ENCODE results near the gene ABHD16A. TPM values are rescaled to one million over a fixed set of nuclear protein-coding genes. Genes with fewer than 3 reads are reported as not detected.

ABHD16A gene
- total and polyA plus RNA-seq, 2 of the 13 experiments (the other 11 are each of a cell fraction or from before 2014, with no cell fraction given), result 43.5 to 45.4 TPM

DNA sequence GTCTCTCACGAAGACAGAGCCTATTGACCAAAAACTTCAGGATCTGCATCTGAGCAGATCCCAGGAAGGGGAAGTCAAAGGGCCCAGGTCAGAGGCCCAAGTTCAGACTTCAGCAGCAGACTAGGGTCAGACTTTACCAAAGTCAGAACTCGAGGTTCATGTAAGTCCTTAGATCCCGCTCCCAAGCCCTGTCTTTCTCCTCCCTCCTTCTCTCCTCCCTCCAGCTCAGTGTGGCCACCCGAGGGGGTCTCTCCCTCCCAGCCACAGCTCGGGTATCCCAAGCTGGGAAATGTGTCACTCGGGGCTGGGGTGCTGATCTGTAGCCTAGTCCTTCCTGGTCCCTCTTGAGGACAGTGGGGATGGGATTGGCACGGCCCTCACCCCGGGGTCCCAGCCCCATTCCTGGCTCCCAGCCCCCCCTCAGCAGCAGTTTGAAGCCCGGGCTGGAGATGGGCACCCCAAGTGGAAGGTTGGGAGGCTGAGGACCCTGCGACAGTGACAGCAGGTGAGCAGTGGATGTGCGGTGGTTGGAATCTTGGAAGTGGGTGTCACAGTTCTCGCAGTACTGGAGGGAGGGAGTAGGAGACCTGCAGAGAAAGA lies 40.9 kb downstream of the ABHD16A start:
- H3K4me1 ChIP-seq (ENCODE audit: insufficient read depth, low read length), result peaks cover 77% of the 10 kb centered on the region
- TF ChIP-seq ZNF263 (CRISPR knock-in tag; IDR thresholded peaks at IDR 0.05), result 0 out of 2 replicates have a peak, but pooled peaks have one; percentile 18
- TF ChIP-seq SNAPC2 (CRISPR knock-in tag; IDR thresholded peaks at IDR 0.05), result peak; percentile 40; the same call in 1 of the 2 replicates
- TF ChIP-seq, protein P1, sequence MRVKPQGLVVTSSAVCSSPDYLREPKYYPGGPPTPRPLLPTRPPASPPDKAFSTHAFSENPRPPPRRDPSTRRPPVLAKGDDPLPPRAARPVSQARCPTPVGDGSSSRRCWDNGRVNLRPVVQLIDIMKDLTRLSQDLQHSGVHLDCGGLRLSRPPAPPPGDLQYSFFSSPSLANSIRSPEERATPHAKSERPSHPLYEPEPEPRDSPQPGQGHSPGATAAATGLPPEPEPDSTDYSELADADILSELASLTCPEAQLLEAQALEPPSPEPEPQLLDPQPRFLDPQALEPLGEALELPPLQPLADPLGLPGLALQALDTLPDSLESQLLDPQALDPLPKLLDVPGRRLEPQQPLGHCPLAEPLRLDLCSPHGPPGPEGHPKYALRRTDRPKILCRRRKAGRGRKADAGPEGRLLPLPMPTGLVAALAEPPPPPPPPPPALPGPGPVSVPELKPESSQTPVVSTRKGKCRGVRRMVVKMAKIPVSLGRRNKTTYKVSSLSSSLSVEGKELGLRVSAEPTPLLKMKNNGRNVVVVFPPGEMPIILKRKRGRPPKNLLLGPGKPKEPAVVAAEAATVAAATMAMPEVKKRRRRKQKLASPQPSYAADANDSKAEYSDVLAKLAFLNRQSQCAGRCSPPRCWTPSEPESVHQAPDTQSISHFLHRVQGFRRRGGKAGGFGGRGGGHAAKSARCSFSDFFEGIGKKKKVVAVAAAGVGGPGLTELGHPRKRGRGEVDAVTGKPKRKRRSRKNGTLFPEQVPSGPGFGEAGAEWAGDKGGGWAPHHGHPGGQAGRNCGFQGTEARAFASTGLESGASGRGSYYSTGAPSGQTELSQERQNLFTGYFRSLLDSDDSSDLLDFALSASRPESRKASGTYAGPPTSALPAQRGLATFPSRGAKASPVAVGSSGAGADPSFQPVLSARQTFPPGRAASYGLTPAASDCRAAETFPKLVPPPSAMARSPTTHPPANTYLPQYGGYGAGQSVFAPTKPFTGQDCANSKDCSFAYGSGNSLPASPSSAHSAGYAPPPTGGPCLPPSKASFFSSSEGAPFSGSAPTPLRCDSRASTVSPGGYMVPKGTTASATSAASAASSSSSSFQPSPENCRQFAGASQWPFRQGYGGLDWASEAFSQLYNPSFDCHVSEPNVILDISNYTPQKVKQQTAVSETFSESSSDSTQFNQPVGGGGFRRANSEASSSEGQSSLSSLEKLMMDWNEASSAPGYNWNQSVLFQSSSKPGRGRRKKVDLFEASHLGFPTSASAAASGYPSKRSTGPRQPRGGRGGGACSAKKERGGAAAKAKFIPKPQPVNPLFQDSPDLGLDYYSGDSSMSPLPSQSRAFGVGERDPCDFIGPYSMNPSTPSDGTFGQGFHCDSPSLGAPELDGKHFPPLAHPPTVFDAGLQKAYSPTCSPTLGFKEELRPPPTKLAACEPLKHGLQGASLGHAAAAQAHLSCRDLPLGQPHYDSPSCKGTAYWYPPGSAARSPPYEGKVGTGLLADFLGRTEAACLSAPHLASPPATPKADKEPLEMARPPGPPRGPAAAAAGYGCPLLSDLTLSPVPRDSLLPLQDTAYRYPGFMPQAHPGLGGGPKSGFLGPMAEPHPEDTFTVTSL (CRISPR knock-in tag; IDR thresholded peaks at IDR 0.05; ENCODE audit: borderline replicate concordance), result no peak
- TF ChIP-seq RBFOX2 (IDR thresholded peaks at IDR 0.05; ENCODE audit: low read depth, low read length), result peak; percentile 54; the same call in 1 of the 2 replicates
- no peak for TF ChIP-seq ZNF296 (CRISPR knock-in tag; conservative IDR thresholded peaks at IDR 0.05)
- TF ChIP-seq, protein P2, sequence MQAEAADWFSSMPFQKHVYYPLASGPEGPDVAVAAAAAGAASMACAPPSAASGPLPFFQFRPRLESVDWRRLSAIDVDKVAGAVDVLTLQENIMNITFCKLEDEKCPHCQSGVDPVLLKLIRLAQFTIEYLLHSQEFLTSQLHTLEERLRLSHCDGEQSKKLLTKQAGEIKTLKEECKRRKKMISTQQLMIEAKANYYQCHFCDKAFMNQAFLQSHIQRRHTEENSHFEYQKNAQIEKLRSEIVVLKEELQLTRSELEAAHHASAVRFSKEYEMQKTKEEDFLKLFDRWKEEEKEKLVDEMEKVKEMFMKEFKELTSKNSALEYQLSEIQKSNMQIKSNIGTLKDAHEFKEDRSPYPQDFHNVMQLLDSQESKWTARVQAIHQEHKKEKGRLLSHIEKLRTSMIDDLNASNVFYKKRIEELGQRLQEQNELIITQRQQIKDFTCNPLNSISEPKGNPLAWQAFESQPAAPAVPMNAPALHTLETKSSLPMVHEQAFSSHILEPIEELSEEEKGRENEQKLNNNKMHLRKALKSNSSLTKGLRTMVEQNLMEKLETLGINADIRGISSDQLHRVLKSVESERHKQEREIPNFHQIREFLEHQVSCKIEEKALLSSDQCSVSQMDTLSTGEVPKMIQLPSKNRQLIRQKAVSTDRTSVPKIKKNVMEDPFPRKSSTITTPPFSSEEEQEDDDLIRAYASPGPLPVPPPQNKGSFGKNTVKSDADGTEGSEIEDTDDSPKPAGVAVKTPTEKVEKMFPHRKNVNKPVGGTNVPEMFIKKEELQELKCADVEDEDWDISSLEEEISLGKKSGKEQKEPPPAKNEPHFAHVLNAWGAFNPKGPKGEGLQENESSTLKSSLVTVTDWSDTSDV (CRISPR knock-in tag; IDR thresholded peaks at IDR 0.05), result 0 out of 2 replicates have a peak, but pooled peaks have one; percentile 59
- TF ChIP-seq, protein P3, sequence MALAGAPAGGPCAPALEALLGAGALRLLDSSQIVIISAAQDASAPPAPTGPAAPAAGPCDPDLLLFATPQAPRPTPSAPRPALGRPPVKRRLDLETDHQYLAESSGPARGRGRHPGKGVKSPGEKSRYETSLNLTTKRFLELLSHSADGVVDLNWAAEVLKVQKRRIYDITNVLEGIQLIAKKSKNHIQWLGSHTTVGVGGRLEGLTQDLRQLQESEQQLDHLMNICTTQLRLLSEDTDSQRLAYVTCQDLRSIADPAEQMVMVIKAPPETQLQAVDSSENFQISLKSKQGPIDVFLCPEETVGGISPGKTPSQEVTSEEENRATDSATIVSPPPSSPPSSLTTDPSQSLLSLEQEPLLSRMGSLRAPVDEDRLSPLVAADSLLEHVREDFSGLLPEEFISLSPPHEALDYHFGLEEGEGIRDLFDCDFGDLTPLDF (CRISPR knock-in tag; IDR thresholded peaks at IDR 0.05), result no peak
- peak; percentile 89 for TF ChIP-seq AGO2 (optimal IDR thresholded peaks at IDR 0.05; ENCODE audit: low read depth, low read length)
- TF ChIP-seq AGO1 (IDR thresholded peaks at IDR 0.05; ENCODE audit: low read depth, low read length, poor library complexity, severe bottlenecking), result peak; percentile 92
- TF ChIP-seq ZSCAN21 (CRISPR knock-in tag; IDR thresholded peaks at IDR 0.05; ENCODE audit: borderline replicate concordance), result no peak
- TF ChIP-seq, protein P4, sequence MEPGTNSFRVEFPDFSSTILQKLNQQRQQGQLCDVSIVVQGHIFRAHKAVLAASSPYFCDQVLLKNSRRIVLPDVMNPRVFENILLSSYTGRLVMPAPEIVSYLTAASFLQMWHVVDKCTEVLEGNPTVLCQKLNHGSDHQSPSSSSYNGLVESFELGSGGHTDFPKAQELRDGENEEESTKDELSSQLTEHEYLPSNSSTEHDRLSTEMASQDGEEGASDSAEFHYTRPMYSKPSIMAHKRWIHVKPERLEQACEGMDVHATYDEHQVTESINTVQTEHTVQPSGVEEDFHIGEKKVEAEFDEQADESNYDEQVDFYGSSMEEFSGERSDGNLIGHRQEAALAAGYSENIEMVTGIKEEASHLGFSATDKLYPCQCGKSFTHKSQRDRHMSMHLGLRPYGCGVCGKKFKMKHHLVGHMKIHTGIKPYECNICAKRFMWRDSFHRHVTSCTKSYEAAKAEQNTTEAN (CRISPR knock-in tag; conservative IDR thresholded peaks at IDR 0.05), result no peak
- 0 out of 2 replicates have a peak, but pooled peaks have one; percentile 19 for TF ChIP-seq SMYD3 (CRISPR knock-in tag; IDR thresholded peaks at IDR 0.05)

More for the DNA sequence above, 40.9 kb downstream of the ABHD16A start:
- in situ Hi-C loops (cut with HindIII; ENCODE audit: extremely low pct_ligation_motif_present, low pct_unique_long_range_greater_than_20kb) (no loop called here), intact Hi-C loops (cut with micrococcal nuclease; ENCODE audit: unreplicated experiment) (no loop called here)
- POLR2A ChIA-PET, result interaction anchor here (1.1 to 7.4 kb wide), 7 partner anchors 8 to 104 kb away, joined by 3 to 438 read pairs (median 23); partner anchors contain the start of genes ABHD16A, APOM, BAG6 and CLIC1
- peaks cover 18% of the 10 kb centered on the region; the same call in 1 of the 2 replicates for H4K20me1 ChIP-seq (ENCODE audit: insufficient read depth, low read length)
- FAIRE-seq (no peak), ATAC-seq (no peak), DNase-seq (ENCODE audit: low spot score) (no peak)
- no peak overlapping the region for H3K4me3 ChIP-seq (replicated peaks in 1 of 3; ENCODE audit: insufficient read depth in 1 of 3, low read depth in 2 of 3, low read length in 3 of 3)
- CTCF ChIA-PET (ENCODE audit: low intra/inter-chr PET ratio, low total read pairs), result no interaction called here
- H3K79me2 ChIP-seq (ENCODE audit: insufficient read depth, low read length), result peaks cover 66% of the 10 kb centered on the region
- peak overlapping the region; percentile 15 for H3K27ac ChIP-seq (ENCODE audit: extremely low read length, insufficient read depth, low read length)
- no peaks in the 10 kb centered on the region for H3K9me3 ChIP-seq (ENCODE audit: low read length)
- no peak overlapping the region for H2AFZ ChIP-seq (ENCODE audit: low read length)
- H3K4me2 ChIP-seq (ENCODE audit: low read depth, low read length), result peak overlapping the region; percentile 94; the same call in 1 of the 2 replicates
- no peaks in the 10 kb centered on the region; a peak in 1 of 5 replicates for H3K27me3 ChIP-seq (ENCODE audit: control insufficient read depth in 1 of 2, insufficient read depth in 2 of 2, low read length in 2 of 2)
- BruUV-seq (replicated peaks), result no TSS peak
- 92% methylated on average over 12 of the region's 12 CpGs for WGBS (ENCODE audit: low lambda C conversion rate)
- peaks cover 10 to 24% of the 10 kb centered on the region in 2 experiments for H3K36me3 ChIP-seq (replicated peaks in 1 of 2; ENCODE audit: control insufficient read depth in 1 of 2, insufficient read depth in 2 of 2, low read length in 2 of 2)
- H3K9ac ChIP-seq (ENCODE audit: insufficient read depth, low read depth, low read length), result no peak overlapping the region
